CD4-positive, alpha-beta memory T cell (primary cell): ENCODE data around the gene PCDHB8. TPM values are rescaled to one million over a fixed set of nuclear protein-coding genes. Genes with fewer than 3 reads are reported as not detected.
A peak's percentile ranks its signal among the peaks of the same experiment; 100 is the strongest.
"Not testable (repeated sequence)": the region's sequence is repeated elsewhere in the genome, so short reads cannot be mapped to it uniquely, and the experiment has no call there.

Experiments
- CTCF ChIA-PET: fragments of 350-600 bp; sonication (Branson Sonifier 250); formaldehyde crosslinking; loops from one replicate; lab custom pipeline; 2021; ENCODE audit warnings: inconsistent platforms; ENCODE audit not compliant: partially characterized antibody; lab: Charles Lee
- POLR2A ChIA-PET: fragments of 350-600 bp; sonication (Branson Sonifier 250); formaldehyde crosslinking; loops from one replicate; lab custom pipeline; 2021; ENCODE audit not compliant: partially characterized antibody; lab: Charles Lee
- DNase-seq, 5 donors: peaks; one replicate each; pipeline versions ENCODE4 v3.0.0 to v3.0.0-alpha.2; 2020 to 2022; ENCODE audit warnings: mixed read lengths in 1 of 5
- H3K27ac ChIP-seq: one replicate; pipeline ENCODE4 v1.7.0; 2013; ENCODE audit warnings: low read depth, low read length
- H3K27me3 ChIP-seq: 2 replicates; pipeline ENCODE4 v1.7.0; 2013; ENCODE audit warnings: mild to moderate bottlenecking, low read length, moderate library complexity; ENCODE audit not compliant: insufficient read depth
- H3K36me3 ChIP-seq: 2 replicates; pipeline ENCODE4 v1.7.0; 2013; ENCODE audit warnings: mild to moderate bottlenecking, low read length, moderate library complexity; ENCODE audit not compliant: insufficient read depth
- H3K4me1 ChIP-seq: 2 replicates; pipeline ENCODE4 v1.7.0; 2013; ENCODE audit warnings: mild to moderate bottlenecking, low read length, moderate library complexity; ENCODE audit not compliant: insufficient read depth
- H3K4me3 ChIP-seq, 2 donors: one replicate each; pipeline ENCODE4 v1.7.0; 2013; ENCODE audit warnings: low read length in 2 of 2, mild to moderate bottlenecking in 1 of 2
- H3K9me3 ChIP-seq, 2 donors: one replicate each; pipeline ENCODE4 v1.7.0; 2013; ENCODE audit warnings: low read length in 2 of 2, control low read depth in 1 of 2; ENCODE audit not compliant: control insufficient read depth in 1 of 2
- H3K27ac Mint-ChIP-seq, 7 donors: one replicate each; pipeline ENCODE4 v1.8.0; 2020 to 2021; ENCODE audit warnings: mixed read lengths in 7 of 7, mild to moderate bottlenecking in 6 of 7, inconsistent platforms in 3 of 7, moderate library complexity in 3 of 7
- H3K27me3 Mint-ChIP-seq, 2 donors: one replicate each; pipeline ENCODE4 v1.8.0; 2020 to 2021; ENCODE audit warnings: mixed read lengths in 2 of 2
- H3K36me3 Mint-ChIP-seq, 2 donors: one replicate each; pipeline ENCODE4 v1.8.0; 2020 to 2021; ENCODE audit warnings: mixed read lengths in 2 of 2, inconsistent platforms in 1 of 2, mild to moderate bottlenecking in 1 of 2
- H3K4me1 Mint-ChIP-seq, 4 donors: one replicate each; pipeline ENCODE4 v1.8.0; 2020 to 2021; ENCODE audit warnings: mixed read lengths in 4 of 4, mild to moderate bottlenecking in 1 of 4
- H3K4me3 Mint-ChIP-seq, 8 donors: one replicate each; pipeline ENCODE4 v1.8.0; 2020 to 2021; ENCODE audit warnings: mixed read lengths in 8 of 8, mild to moderate bottlenecking in 7 of 8, moderate library complexity in 6 of 8, inconsistent platforms in 3 of 8
- H3K9me3 Mint-ChIP-seq, 8 donors: one replicate each; pipeline ENCODE4 v1.8.0; 2020 to 2021; ENCODE audit warnings: mixed read lengths in 8 of 8, mild to moderate bottlenecking in 5 of 8, inconsistent platforms in 3 of 8, moderate library complexity in 1 of 8
- intact Hi-C: fragments of 100-400 bp; cut with micrococcal nuclease; formaldehyde crosslinking; loops from one replicate; pipeline ENCODE4 v1.15.1; 2023
- polyA plus RNA-seq, 2 donors: library from polyadenylated mRNA; unstranded; fragments of 300-500 nt; fragmentation: Illumina TruSeq; gene quantifications; one replicate each; pipeline ENCODE4 v1.2.3, GENCODE V29; 2021
- total RNA-seq, 2 experiments: library from RNA; stranded (reverse); gene quantifications; one replicate each; pipeline ENCODE4 v1.2.3, GENCODE V29; 2021

Gene PCDHB8
- not detected for total RNA-seq
- polyA plus RNA-seq = not detected

DNA sequence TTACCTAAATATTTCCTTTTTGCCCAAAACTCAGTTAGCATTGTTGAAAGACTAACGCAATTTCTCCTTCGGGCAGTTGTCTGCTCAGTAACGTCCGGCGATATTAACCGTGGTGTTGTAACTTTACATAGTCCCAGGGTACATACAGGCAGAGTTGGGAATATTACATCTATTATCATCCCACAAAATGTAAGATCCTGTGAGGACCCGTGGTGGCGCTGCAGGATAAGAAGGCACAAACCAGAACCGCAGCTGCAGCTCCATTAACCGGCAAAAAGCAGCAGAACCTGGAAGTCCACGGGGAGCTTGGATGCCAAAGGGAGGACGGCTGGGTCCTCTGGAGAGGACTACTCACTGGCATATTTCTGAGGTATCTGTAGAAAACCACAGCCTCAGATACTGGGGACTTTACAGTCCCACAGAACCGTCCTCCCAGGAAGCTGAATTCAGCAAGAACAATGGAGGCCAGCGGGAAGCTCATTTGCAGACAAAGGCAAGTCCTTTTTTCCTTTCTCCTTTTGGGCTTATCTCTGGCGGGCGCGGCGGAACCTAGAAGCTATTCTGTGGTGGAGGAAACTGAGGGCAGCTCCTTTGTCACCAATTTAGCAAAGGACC lies at the start of gene PCDHB8:
TSS of gene PCDHB8 (plus strand) at position 214 of the 615 bp plus-strand sequence. CDS start at position 459, 245 bp downstream.
- H3K27ac ChIP-seq, intact Hi-C loops, H3K4me1 ChIP-seq, H3K27me3 ChIP-seq, POLR2A ChIA-PET, H3K36me3 Mint-ChIP-seq, H3K4me3 Mint-ChIP-seq, H3K9me3 ChIP-seq, H3K4me3 ChIP-seq, H3K27ac Mint-ChIP-seq, H3K36me3 ChIP-seq, CTCF ChIA-PET: not testable (repeated sequence)
- DNase-seq = peak in 1 of 5 donors; percentile 2
- Mint-ChIP-seq H3K27me3 (peaks cover 18 to 27% of the 10 kb centered on the region in 2 donors), H3K9me3 (peaks cover 0 to 34% (median 15%) of the 10 kb centered on the region in 8 donors), H3K4me1 (peaks cover 0 to 11% (median 0%) of the 10 kb centered on the region in 4 donors)

DNA sequence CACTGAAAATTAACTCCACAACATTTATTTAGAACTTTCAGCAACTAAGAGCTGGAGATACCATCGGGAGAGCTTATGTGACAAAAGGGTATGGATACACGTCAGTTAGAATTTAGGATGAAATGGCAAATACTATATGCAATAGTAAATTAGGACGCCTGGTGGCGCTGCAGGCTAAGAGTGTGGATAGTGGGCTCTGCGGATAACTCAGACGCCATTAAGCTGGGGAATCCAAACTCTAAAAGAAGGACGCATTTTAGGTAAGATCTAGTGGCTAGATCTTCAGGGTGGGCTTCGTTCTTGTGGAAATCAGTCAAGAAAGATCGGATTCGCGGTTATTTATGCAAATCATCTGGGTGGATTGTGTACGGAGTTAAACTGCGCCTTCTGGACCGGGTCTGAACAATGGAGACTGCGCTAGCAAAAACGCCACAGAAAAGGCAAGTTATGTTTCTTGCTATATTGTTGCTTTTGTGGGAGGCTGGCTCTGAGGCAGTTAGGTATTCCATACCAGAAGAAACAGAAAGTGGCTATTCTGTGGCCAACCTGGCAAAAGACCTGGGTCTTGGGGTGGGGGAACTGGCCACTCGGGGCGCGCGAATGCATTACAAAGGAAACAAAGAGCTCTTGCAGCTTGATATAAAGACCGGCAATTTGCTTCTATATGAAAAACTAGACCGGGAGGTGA lies 42.4 kb upstream of the PCDHB8 start, which contains the start of gene PCDHB5:
TSS of gene PCDHB5 (plus strand) at position 177 of the 688 bp plus-strand sequence. CDS start at position 406, 229 bp downstream.
- H3K4me1 ChIP-seq = no peaks in the 10 kb centered on the region
- no peaks in the 10 kb centered on the region for H3K36me3 ChIP-seq
- H3K4me3 ChIP-seq = no peak within 1 kb of the TSS
- peak in 1 of 5 donors; percentile 4 for DNase-seq
- H3K27ac ChIP-seq = no peak within 1 kb of the TSS
- POLR2A ChIA-PET = no interaction called here
- Mint-ChIP-seq H3K36me3 (peaks cover 0 to 7% of the 10 kb centered on the region in 2 donors), H3K27me3 (peaks cover 10 to 13% of the 10 kb centered on the region in 2 donors), H3K4me3 (peak within 1 kb of the TSS; percentile 25 to 88 (median 64)), H3K4me1 (peaks cover 1 to 9% (median 6%) of the 10 kb centered on the region in 4 donors), H3K9me3 (peaks cover 9 to 62% (median 48%) of the 10 kb centered on the region in 8 donors), H3K27ac (no peak within 1 kb of the TSS)
- intact Hi-C loops = no loop called here
- no peaks in the 10 kb centered on the region for H3K27me3 ChIP-seq
- no peaks in the 10 kb centered on the region for H3K9me3 ChIP-seq
- CTCF ChIA-PET = no interaction called here

DNA sequence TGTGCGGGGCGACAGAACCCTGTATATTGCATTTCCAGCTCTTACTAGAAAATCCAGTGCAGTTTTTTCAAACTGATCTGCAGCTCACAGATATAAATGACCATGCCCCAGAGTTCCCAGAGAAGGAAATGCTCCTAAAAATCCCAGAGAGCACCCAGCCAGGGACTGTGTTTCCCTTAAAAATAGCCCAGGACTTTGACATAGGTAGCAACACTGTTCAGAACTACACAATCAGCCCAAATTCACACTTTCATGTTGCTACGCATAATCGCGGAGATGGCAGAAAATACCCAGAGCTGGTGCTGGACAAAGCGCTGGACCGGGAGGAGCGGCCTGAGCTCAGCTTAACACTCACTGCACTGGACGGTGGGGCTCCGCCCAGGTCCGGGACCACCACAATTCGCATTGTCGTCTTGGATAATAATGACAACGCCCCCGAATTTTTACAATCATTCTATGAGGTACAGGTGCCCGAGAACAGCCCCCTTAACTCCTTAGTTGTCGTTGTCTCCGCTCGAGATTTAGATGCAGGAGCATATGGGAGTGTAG lies 41.8 kb upstream of the PCDHB8 start:
- no peak overlapping the region for H3K4me3 ChIP-seq
- H3K9me3 ChIP-seq = no peaks in the 10 kb centered on the region
- Mint-ChIP-seq H3K36me3 (peaks cover 0 to 7% of the 10 kb centered on the region in 2 donors), H3K27me3 (peaks cover 10 to 11% of the 10 kb centered on the region in 2 donors), H3K4me1 (peaks cover 1 to 9% (median 6%) of the 10 kb centered on the region in 4 donors), H3K9me3 (peaks cover 9 to 62% (median 48%) of the 10 kb centered on the region in 8 donors), H3K4me3 (peak overlapping the region in 5 of 8 donors; percentile 13 to 88 (median 65)), H3K27ac (no peak overlapping the region)
- no peak for DNase-seq
- intact Hi-C loops = no loop called here
- H3K27ac ChIP-seq = no peak overlapping the region
- no peaks in the 10 kb centered on the region for H3K4me1 ChIP-seq
- POLR2A ChIA-PET = no interaction called here
- H3K36me3 ChIP-seq = no peaks in the 10 kb centered on the region
- no peaks in the 10 kb centered on the region for H3K27me3 ChIP-seq
- CTCF ChIA-PET = no interaction called here

DNA sequence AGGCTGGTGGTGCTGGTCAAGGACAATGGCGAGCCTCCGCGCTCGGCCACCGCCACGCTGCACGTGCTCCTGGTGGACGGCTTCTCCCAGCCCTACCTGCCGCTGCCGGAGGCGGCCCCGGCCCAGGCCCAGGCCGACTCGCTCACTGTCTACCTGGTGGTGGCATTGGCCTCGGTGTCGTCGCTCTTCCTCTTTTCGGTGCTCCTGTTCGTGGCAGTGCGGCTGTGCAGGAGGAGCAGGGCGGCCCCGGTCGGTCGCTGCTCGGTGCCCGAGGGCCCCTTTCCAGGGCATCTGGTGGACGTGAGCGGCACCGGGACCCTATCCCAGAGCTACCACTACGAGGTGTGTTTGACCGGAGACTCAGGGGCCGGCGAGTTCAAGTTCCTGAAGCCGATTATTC lies 40.2 kb upstream of the PCDHB8 start:
- H3K4me3 Mint-ChIP-seq, H3K9me3 ChIP-seq, H3K27ac ChIP-seq, H3K4me1 Mint-ChIP-seq, H3K27ac Mint-ChIP-seq, H3K4me3 ChIP-seq, H3K4me1 ChIP-seq, intact Hi-C loops, H3K36me3 ChIP-seq, POLR2A ChIA-PET, DNase-seq, CTCF ChIA-PET, H3K36me3 Mint-ChIP-seq, H3K27me3 ChIP-seq: not testable (repeated sequence)
- peaks cover 8 to 68% (median 46%) of the 10 kb centered on the region in 8 donors for H3K9me3 Mint-ChIP-seq
- H3K27me3 Mint-ChIP-seq = peaks cover 10 to 14% of the 10 kb centered on the region in 2 donors

DNA sequence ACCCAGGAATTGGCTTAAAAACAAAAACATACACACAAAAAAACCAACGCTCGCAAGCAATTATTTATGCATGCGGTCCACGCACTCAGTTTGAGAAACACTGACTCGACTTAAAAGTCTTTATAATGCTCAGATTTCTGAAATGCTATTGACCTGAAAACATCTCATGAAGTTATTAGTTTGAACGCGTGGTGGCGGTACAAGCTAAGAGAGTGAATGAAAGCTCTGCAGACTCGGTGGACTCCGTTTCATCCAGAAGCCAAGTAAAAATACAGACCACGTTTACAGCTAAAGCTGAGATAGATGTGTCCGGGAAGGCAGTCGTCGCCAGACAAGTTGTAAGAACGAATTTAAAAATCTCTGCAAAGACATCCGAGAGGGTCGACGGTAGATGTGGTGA lies 27.8 kb upstream of the PCDHB8 start, which contains the start of gene PCDHB6:
TSS of gene PCDHB6 (plus strand) at position 246 of the 400 bp plus-strand sequence. CDS start 201 bp downstream, outside the sequence.
- peaks cover 0 to 6% (median 4%) of the 10 kb centered on the region in 4 donors for H3K4me1 Mint-ChIP-seq
- ChIA-PET POLR2A (no interaction called here), CTCF (no interaction called here)
- no peaks in the 10 kb centered on the region for H3K4me1 ChIP-seq
- H3K36me3 Mint-ChIP-seq = peaks cover 0 to 8% of the 10 kb centered on the region in 2 donors
- H3K4me3 ChIP-seq = no peak within 1 kb of the TSS
- H3K27ac Mint-ChIP-seq = no peak within 1 kb of the TSS
- peaks cover 15 to 26% of the 10 kb centered on the region in 2 donors for H3K27me3 Mint-ChIP-seq
- no peaks in the 10 kb centered on the region for H3K27me3 ChIP-seq
- intact Hi-C loops = no loop called here
- peak within 1 kb of the TSS in 7 of 8 donors; percentile 26 to 75 (median 56) for H3K4me3 Mint-ChIP-seq
- no peak within 1 kb of the TSS for H3K27ac ChIP-seq
- peaks cover 0 to 39% (median 27%) of the 10 kb centered on the region in 8 donors for H3K9me3 Mint-ChIP-seq
- no peak for DNase-seq
- H3K36me3 ChIP-seq = no peaks in the 10 kb centered on the region
- no peaks in the 10 kb centered on the region for H3K9me3 ChIP-seq

DNA sequence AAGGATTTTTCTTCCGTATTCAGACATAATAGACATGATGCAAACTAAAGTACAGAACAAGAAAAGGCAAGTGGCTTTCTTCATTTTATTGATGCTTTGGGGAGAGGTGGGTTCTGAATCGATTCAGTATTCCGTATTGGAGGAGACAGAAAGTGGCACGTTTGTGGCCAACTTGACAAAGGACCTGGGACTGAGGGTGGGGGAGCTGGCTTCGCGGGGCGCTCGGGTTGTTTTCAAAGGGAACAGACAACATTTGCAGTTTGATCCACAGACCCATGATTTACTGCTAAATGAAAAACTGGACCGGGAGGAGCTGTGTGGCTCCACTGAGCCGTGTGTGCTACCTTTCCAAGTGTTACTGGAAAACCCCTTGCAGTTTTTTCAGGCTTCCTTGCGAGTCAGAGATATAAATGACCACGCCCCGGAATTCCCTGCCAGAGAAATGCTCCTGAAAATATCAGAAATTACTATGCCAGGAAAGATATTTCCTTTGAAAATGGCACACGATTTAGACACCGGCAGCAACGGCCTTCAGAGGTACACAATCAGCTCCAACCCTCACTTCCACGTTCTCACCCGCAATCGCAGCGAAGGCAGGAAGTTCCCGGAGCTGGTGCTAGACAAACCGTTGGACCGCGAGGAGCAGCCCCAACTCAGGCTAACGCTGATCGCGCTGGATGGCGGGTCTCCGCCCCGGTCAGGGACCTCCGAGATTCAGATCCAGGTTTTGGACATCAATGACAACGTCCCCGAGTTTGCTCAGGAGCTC lies 27.2 kb upstream of the PCDHB8 start:
- Histone ChIP-seq H3K36me3 (no peaks in the 10 kb centered on the region), H3K9me3 (no peaks in the 10 kb centered on the region), H3K4me1 (no peaks in the 10 kb centered on the region), H3K27ac (no peak overlapping the region), H3K27me3 (no peaks in the 10 kb centered on the region), H3K4me3 (no peak overlapping the region)
- peak overlapping the region in 5 of 8 donors; percentile 26 to 75 (median 72) for H3K4me3 Mint-ChIP-seq
- ChIA-PET POLR2A (no interaction called here), CTCF (no interaction called here)
- DNase-seq = no peak
- H3K27me3 Mint-ChIP-seq = peaks cover 19 to 25% of the 10 kb centered on the region in 2 donors
- H3K9me3 Mint-ChIP-seq = peaks cover 0 to 41% (median 28%) of the 10 kb centered on the region in 8 donors
- peaks cover 0 to 6% (median 4%) of the 10 kb centered on the region in 4 donors for H3K4me1 Mint-ChIP-seq
- H3K36me3 Mint-ChIP-seq = peaks cover 0 to 8% of the 10 kb centered on the region in 2 donors
- no peak overlapping the region for H3K27ac Mint-ChIP-seq
- intact Hi-C loops = no loop called here
